GM23248 (cell line): ENCODE data around the gene TYW1B. TPM values are rescaled to one million over a fixed set of nuclear protein-coding genes. Genes with fewer than 3 reads are reported as not detected.
"Not testable (repeated sequence)": the region's sequence is repeated elsewhere in the genome, so short reads cannot be mapped to it uniquely, and the experiment has no call there.

Experiments
- DNase-seq: peaks from one replicate; pipeline ENCODE4 v3.0.0-alpha.2; 2015
- H2AFZ ChIP-seq: fragments of 200-600 bp; sonication (generic); 2 replicates; pipeline ENCODE4 v1.6.1; 2016; ENCODE audit warnings: antibody characterized with exemption
- H3F3A ChIP-seq: fragments of 200-600 bp; sonication (generic); 2 replicates; pipeline ENCODE4 v1.6.1; 2016; ENCODE audit warnings: mild to moderate bottlenecking, antibody characterized with exemption, mixed run types; ENCODE audit not compliant: insufficient read depth
- H3K27ac ChIP-seq: fragments of 200-600 bp; sonication (generic); 2 replicates; pipeline ENCODE4 v1.5.1; 2016; ENCODE audit warnings: mild to moderate bottlenecking
- H3K27me3 ChIP-seq: fragments of 200-600 bp; sonication (generic); replicated peaks from 2 replicates; pipeline ENCODE4 v1.6.1; 2016; ENCODE audit warnings: mild to moderate bottlenecking; ENCODE audit not compliant: insufficient read depth
- H3K36me3 ChIP-seq: fragments of 200-600 bp; sonication (generic); 2 replicates; pipeline ENCODE4 v1.6.1; 2016; ENCODE audit warnings: low read depth, mild to moderate bottlenecking
- H3K4me1 ChIP-seq: fragments of 200-600 bp; sonication (generic); 2 replicates; pipeline ENCODE4 v1.6.1; 2016; ENCODE audit warnings: mild to moderate bottlenecking; ENCODE audit not compliant: insufficient read depth
- H3K4me2 ChIP-seq: fragments of 200-600 bp; sonication (generic); one replicate; pipeline ENCODE4 v1.6.1; 2016; ENCODE audit warnings: mild to moderate bottlenecking; ENCODE audit not compliant: unreplicated experiment
- H3K4me3 ChIP-seq: fragments of 200-600 bp; sonication (generic); 2 replicates; pipeline ENCODE4 v1.5.1; 2016; ENCODE audit warnings: mild to moderate bottlenecking
- H3K79me2 ChIP-seq: fragments of 200-600 bp; sonication (generic); 2 replicates; pipeline ENCODE4 v1.6.1; 2016; ENCODE audit warnings: mild to moderate bottlenecking; ENCODE audit not compliant: insufficient read depth
- H3K9ac ChIP-seq: fragments of 200-600 bp; sonication (generic); 2 replicates; pipeline ENCODE4 v1.6.1; 2016; ENCODE audit warnings: mild to moderate bottlenecking
- H3K9me2 ChIP-seq: fragments of 200-600 bp; sonication (generic); 2 replicates; pipeline ENCODE4 v1.6.1; 2016; ENCODE audit warnings: mixed run types, mild to moderate bottlenecking, moderate library complexity; ENCODE audit not compliant: insufficient read depth
- H3K9me3 ChIP-seq: fragments of 200-600 bp; sonication (generic); one replicate; pipeline ENCODE4 v1.6.1; 2017; ENCODE audit warnings: low read depth
- H4K20me1 ChIP-seq: fragments of 200-600 bp; sonication (generic); 2 replicates; pipeline ENCODE4 v1.6.0; 2016; ENCODE audit not compliant: insufficient read depth
- WGBS, 2 experiments: methylation state at CpG; one replicate each; pipeline ENCODE4 v1.1.6; 2015 to 2017; ENCODE audit warnings: low lambda C conversion rate in 2 of 2, low coverage in 1 of 2; ENCODE audit errors: missing lambda C conversion rate in 2 of 2; 5-methylcytosine and 5-hydroxymethylcytosine counted together
- in situ Hi-C: fragments of 300-500 bp; cut with MboI; formaldehyde crosslinking; loops from 2 replicates; pipeline ENCODE4 v1.15.0; 2020
- polyA plus RNA-seq: library from polyadenylated mRNA; unstranded; fragments of >200 nt; fragmentation: Nextera tagmentation; extraction: Ambion mirVana; gene quantifications from 2 replicates; pipeline ENCODE4 v1.2.1, GENCODE V29; 2016
- total RNA-seq: library from RNA; depleted of rRNA; stranded (reverse); fragments of >200 nt; shearing (Covaris generic); gene quantifications from 2 replicates; pipeline ENCODE4 v1.2.3, GENCODE V29; 2014

TYW1B gene
- total and polyA plus RNA-seq, 2 experiments from 2014 or later, result 0.75 to 1.6 TPM

DNA sequence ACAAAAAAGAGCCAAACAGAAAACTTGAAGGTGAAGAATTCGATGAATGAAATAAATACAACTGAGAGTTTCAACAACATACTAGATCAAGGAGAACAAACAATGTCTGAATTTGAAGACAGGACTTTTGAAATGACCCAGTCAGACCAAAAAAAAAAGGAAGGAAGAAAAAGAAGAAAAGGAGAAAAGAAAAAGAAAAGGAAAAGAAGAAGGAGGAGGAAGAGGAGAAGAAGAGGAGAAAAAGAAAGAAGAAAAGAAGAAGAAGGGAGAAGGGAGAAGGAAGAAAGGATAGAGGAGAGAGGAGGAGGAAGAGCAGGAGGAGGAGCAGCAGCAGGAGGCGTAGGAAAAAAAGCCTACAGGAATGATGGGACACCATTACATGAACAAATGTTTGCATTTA is 97.6 kb downstream of the TYW1B start:
- DNase-seq, H3K4me2 ChIP-seq, H3K36me3 ChIP-seq, H3K4me1 ChIP-seq, H3K9ac ChIP-seq, H3K9me2 ChIP-seq, H3F3A ChIP-seq, H4K20me1 ChIP-seq, in situ Hi-C loops, H3K9me3 ChIP-seq, H2AFZ ChIP-seq, H3K79me2 ChIP-seq, H3K4me3 ChIP-seq, H3K27ac ChIP-seq, H3K27me3 ChIP-seq: not testable (repeated sequence)
- 75 to 79% methylated on average over 2 of the region's 2 CpGs for WGBS, 2 experiments

DNA sequence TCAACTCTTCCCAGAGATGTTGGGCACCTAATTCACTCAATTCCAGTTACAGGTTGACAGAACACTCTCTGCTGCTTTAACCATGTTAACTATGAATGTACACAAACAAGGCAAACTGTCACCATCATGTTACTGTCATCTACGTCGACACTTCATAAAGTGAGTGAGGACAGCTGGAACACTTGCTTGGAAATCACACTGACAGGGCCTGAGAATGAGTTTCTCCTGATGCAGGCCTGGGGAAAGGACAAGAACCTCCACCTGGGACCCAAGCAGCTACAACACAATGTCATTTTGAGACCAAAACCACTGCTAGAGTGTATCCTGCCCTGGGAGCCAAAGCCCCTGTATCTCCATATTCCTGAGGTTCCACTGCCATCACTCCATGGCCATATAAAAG is 98.9 kb downstream of the TYW1B start:
- not testable (repeated sequence) for DNase-seq

DNA sequence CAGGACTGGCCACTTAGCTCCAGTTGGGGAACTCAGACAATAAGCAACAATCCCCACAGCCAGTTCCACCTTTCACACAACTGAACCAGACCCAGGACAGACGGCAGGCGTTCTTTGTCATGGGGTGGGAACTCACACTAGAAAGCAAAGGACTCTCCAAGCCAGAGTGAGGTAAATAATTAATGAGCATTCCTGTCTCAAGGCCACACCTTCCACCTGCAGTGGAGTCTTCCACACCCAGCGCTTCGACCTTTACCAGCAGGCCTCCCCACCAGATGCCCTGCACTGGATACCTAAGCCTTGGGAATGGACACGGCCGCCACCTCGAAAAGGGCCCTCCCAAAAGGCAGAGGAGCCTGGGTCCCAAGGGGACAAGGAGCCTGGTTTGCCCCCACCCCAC is 105.3 kb downstream of the TYW1B start:
- H3K4me3 ChIP-seq, H3K27ac ChIP-seq, H3K9me3 ChIP-seq, H3K79me2 ChIP-seq, H3K9ac ChIP-seq, H3F3A ChIP-seq, in situ Hi-C loops, DNase-seq, H3K27me3 ChIP-seq, H3K4me2 ChIP-seq, H3K36me3 ChIP-seq, H3K9me2 ChIP-seq, H2AFZ ChIP-seq, H3K4me1 ChIP-seq, H4K20me1 ChIP-seq: not testable (repeated sequence)
- 84 to 93% methylated on average over 7 of the region's 7 CpGs for WGBS, 2 experiments

More for the DNA sequence above, 98.9 kb downstream of the TYW1B start:
- H3K4me1 ChIP-seq, H3K79me2 ChIP-seq, H3K4me2 ChIP-seq, H3K9me3 ChIP-seq, H3K27me3 ChIP-seq, H3K9me2 ChIP-seq, in situ Hi-C loops, H3K9ac ChIP-seq, H3F3A ChIP-seq, H3K36me3 ChIP-seq, H3K27ac ChIP-seq, H3K4me3 ChIP-seq, H2AFZ ChIP-seq, H4K20me1 ChIP-seq: not testable (repeated sequence)
- 90 to 95% methylated on average over 2 of the region's 2 CpGs for WGBS, 2 experiments

DNA sequence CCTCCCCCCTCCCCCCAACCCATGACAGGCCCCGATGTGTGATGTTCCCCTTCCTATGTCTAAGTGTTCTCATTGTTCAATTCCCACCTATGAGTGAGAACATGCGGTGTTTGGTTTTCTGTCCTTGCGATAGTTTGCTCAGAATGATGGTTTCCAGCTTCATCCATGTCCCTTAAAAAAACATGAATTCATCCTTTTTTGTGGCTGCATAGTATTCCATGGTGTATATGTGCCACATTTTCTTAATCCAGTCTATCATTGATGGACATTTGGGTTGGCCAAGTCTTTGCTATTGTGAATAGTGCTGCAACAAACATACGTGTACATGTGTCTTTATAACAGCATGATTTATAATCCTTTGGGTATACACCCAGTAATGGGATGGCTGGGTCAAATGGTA is 107.1 kb downstream of the TYW1B start:
- H3K4me3 ChIP-seq, H3K36me3 ChIP-seq, DNase-seq, H3K27me3 ChIP-seq, in situ Hi-C loops, H3K9ac ChIP-seq, H2AFZ ChIP-seq, H3K79me2 ChIP-seq, H4K20me1 ChIP-seq, H3F3A ChIP-seq, H3K9me3 ChIP-seq, H3K27ac ChIP-seq, H3K4me2 ChIP-seq, H3K9me2 ChIP-seq, H3K4me1 ChIP-seq: not testable (repeated sequence)
- WGBS, 2 experiments, result 83 to 84% methylated on average over 3 to 4 of the region's 4 CpGs

DNA sequence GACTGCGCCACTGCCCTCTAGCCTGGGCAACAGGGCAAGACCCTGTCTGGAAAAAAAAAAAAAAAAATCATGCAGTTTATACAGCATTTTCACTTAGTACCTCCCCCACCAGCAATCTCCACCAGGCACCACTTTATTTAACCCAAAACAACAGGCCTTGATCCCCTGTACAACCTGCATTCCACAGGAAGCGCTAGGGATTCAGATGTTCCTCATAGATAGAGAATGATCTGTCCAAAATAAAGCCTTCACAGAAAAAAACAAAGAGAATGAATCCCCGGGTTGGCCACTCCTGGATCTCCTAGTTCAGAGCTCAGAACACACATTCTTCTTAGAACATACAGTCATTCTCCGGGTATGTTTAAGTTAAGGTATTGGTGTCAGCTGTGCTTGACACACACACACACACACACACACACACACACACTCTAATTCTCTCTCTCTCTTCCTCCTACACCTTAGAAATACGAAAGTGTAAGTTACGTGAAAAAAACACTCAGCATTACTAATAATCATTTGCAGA is 110.7 kb downstream of the TYW1B start:
- DNase-seq, H3K27me3 ChIP-seq, in situ Hi-C loops, H3K9ac ChIP-seq, H4K20me1 ChIP-seq, H3K27ac ChIP-seq, H3K9me3 ChIP-seq, H3K9me2 ChIP-seq, H3K4me1 ChIP-seq, H2AFZ ChIP-seq, H3K4me3 ChIP-seq, H3K79me2 ChIP-seq, H3K4me2 ChIP-seq, H3K36me3 ChIP-seq, H3F3A ChIP-seq: not testable (repeated sequence)
- 87 to 89% methylated on average over 6 of the region's 6 CpGs for WGBS, 2 experiments

DNA sequence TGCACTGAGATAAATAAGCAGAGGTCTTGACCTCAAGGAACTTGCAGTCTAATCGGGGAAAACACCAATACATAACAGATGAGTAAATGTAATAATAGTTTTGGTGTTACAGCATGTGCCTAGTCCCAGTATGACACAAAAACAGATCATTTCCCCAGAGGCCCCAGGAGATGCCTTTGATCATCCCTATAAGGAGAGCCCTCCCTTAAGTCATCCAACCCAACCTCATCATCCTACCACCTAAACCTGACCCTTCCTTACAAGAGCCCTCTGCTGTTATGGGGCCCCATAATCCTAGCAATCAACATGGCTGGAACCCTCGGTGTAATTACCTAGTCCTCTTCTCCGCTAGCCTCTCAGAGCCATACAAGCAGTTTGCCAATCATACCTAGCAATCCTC is 116.1 kb downstream of the TYW1B start:
- WGBS, 2 experiments, result 82 to 93% methylated on average over 3 of the region's 3 CpGs
- H2AFZ ChIP-seq, H3K36me3 ChIP-seq, H3K9me3 ChIP-seq, H3K9ac ChIP-seq, H3K4me3 ChIP-seq, H3K27me3 ChIP-seq, H3K27ac ChIP-seq, DNase-seq, H3K4me1 ChIP-seq, H3K79me2 ChIP-seq, H4K20me1 ChIP-seq, in situ Hi-C loops, H3K4me2 ChIP-seq, H3F3A ChIP-seq, H3K9me2 ChIP-seq: not testable (repeated sequence)
